HepG2 (cell line): ENCODE data around the gene INHBC. TPM values are rescaled to one million over a fixed set of nuclear protein-coding genes. Genes with fewer than 3 reads are reported as not detected.
A peak's percentile ranks its signal among the peaks of the same experiment; 100 is the strongest.

Experiments
- CCAR2 ChIP-seq: fragments of 200-400 bp; formaldehyde crosslinking; optimal IDR thresholded peaks from 2 replicates; pipeline ENCODE3; 2018; ENCODE audit warnings: low read depth, mild to moderate bottlenecking, low read length, moderate library complexity
- CREB1 ChIP-seq, 2 experiments: fragments of 450-650 bp in 1 of 2; IDR thresholded peaks; 2 replicates each; pipeline ENCODE4 v1.6.1; 2016 to 2017; ENCODE audit warnings: control low read depth in 1 of 2, mild to moderate bottlenecking in 1 of 2, missing compliant biosample characterization in 1 of 2, missing genetic modification characterization in 1 of 2
- DR1 ChIP-seq: sonication (generic); formaldehyde crosslinking; IDR thresholded peaks from 2 replicates; pipeline ENCODE4 v1.8.0; 2021; ENCODE audit warnings: mild to moderate bottlenecking, missing genetic modification reagents, inconsistent platforms
- FOXC1 ChIP-seq: sonication (generic); formaldehyde crosslinking; IDR thresholded peaks from 2 replicates; pipeline ENCODE4 v1.8.0; 2022; ENCODE audit warnings: mild to moderate bottlenecking, missing genetic modification reagents, borderline replicate concordance
- GTF3A ChIP-seq: sonication (generic); formaldehyde crosslinking; conservative IDR thresholded peaks from 2 replicates; pipeline ENCODE4 v1.4.0; 2020; ENCODE audit warnings: mild to moderate bottlenecking, missing genetic modification reagents
- HOXD1 ChIP-seq: sonication (generic); formaldehyde crosslinking; IDR thresholded peaks from 2 replicates; pipeline ENCODE4 v1.5.0; 2020; ENCODE audit warnings: missing genetic modification reagents
- KDM4B ChIP-seq: sonication (generic); formaldehyde crosslinking; IDR thresholded peaks from 2 replicates; pipeline ENCODE4 v1.4.0; 2020; ENCODE audit warnings: missing genetic modification reagents
- POGK ChIP-seq: sonication (generic); formaldehyde crosslinking; conservative IDR thresholded peaks from 2 replicates; pipeline ENCODE4 v1.8.0; 2022; ENCODE audit warnings: mild to moderate bottlenecking, moderate library complexity, missing genetic modification reagents
- RXRB ChIP-seq: IDR thresholded peaks from 2 replicates; pipeline ENCODE4 v1.6.1; 2016; ENCODE audit warnings: borderline replicate concordance, missing genetic modification reagents, missing compliant biosample characterization
- SALL1 ChIP-seq: sonication (generic); formaldehyde crosslinking; IDR thresholded peaks from 2 replicates; pipeline ENCODE4 v1.8.0; 2022; ENCODE audit warnings: mild to moderate bottlenecking, missing genetic modification reagents
- YEATS2 ChIP-seq: sonication (generic); formaldehyde crosslinking; IDR thresholded peaks from 2 replicates; pipeline ENCODE4 v1.4.0; 2020; ENCODE audit warnings: missing genetic modification reagents, borderline replicate concordance
- ZIK1 ChIP-seq: sonication (generic); formaldehyde crosslinking; IDR thresholded peaks from 2 replicates; pipeline ENCODE4 v1.5.0; 2020; ENCODE audit warnings: mild to moderate bottlenecking, low read depth, missing genetic modification reagents, borderline replicate concordance
- ZNF160 ChIP-seq: sonication (generic); formaldehyde crosslinking; IDR thresholded peaks from 2 replicates; pipeline ENCODE4 v1.8.0; 2022; ENCODE audit warnings: mild to moderate bottlenecking, inconsistent platforms, missing genetic modification reagents
- ZNF543 ChIP-seq: sonication (generic); formaldehyde crosslinking; IDR thresholded peaks from 2 replicates; pipeline ENCODE4 v1.4.0; 2020; ENCODE audit warnings: mild to moderate bottlenecking, missing genetic modification reagents
- ZNF547 ChIP-seq: sonication (generic); formaldehyde crosslinking; IDR thresholded peaks from 2 replicates; pipeline ENCODE4 v1.5.1; 2020; ENCODE audit warnings: mild to moderate bottlenecking, missing genetic modification reagents
- ZNF607 ChIP-seq: sonication (generic); formaldehyde crosslinking; IDR thresholded peaks from 2 replicates; pipeline ENCODE4 v1.5.1; 2020; ENCODE audit warnings: missing genetic modification reagents, mild to moderate bottlenecking, borderline replicate concordance
- ZNF720 ChIP-seq: sonication (generic); formaldehyde crosslinking; IDR thresholded peaks from 2 replicates; pipeline ENCODE4 v1.4.0; 2020; ENCODE audit warnings: missing genetic modification reagents
- ZSCAN22 ChIP-seq: sonication (generic); formaldehyde crosslinking; IDR thresholded peaks from 2 replicates; pipeline ENCODE4 v1.4.0; 2020; ENCODE audit warnings: mild to moderate bottlenecking, missing genetic modification reagents
- polyA plus RNA-seq, 8 experiments: library from polyadenylated mRNA; depleted of rRNA in 3 of 8; stranded (reverse) in 7 of 8; unstranded in 1 of 8; fragments of >200 nt; fragmentation: Illumina TruSeq in 4 of 8; extraction: Trizol in 4 of 8; gene quantifications; 2 replicates each; pipeline versions ENCODE4 v1.2.1 to v1.2.3, GENCODE V29; 2011 to 2016; ENCODE audit warnings: low read depth in 4 of 8, missing spikeins in 1 of 8, mixed read lengths in 1 of 8; ENCODE audit not compliant: insufficient read depth in 1 of 8
- total RNA-seq, 5 experiments: library from RNA; depleted of rRNA; stranded (reverse); fragments of >200 nt; fragmentation: Illumina TruSeq; extraction: Trizol; gene quantifications; 2 replicates each; pipeline ENCODE4 v1.2.3, GENCODE V29; 2016; ENCODE audit warnings: low read depth in 1 of 5
- TF ChIP-seq, protein P1 (sequence below): sonication (generic); formaldehyde crosslinking; IDR thresholded peaks from 2 replicates; pipeline ENCODE4 v1.4.0; 2020; ENCODE audit warnings: missing genetic modification reagents
- TF ChIP-seq, protein P2 (sequence below): sonication (generic); formaldehyde crosslinking; conservative IDR thresholded peaks from 2 replicates; pipeline ENCODE4 v1.4.0; 2020; ENCODE audit warnings: missing genetic modification reagents
- TF ChIP-seq, protein P3 (sequence below): sonication (generic); formaldehyde crosslinking; IDR thresholded peaks from 2 replicates; pipeline ENCODE4 v1.5.0; 2020; ENCODE audit warnings: missing genetic modification reagents
- TF ChIP-seq, protein P4 (sequence below): sonication (generic); formaldehyde crosslinking; IDR thresholded peaks from 2 replicates; pipeline ENCODE4 v1.5.1; 2020; ENCODE audit warnings: missing genetic modification reagents, mild to moderate bottlenecking, borderline replicate concordance

Gene INHBC
- total and polyA plus RNA-seq, 2 of the 13 experiments (the other 11 are each of a cell fraction or from before 2014, with no cell fraction given) = 1.8 to 13.8 TPM

DNA sequence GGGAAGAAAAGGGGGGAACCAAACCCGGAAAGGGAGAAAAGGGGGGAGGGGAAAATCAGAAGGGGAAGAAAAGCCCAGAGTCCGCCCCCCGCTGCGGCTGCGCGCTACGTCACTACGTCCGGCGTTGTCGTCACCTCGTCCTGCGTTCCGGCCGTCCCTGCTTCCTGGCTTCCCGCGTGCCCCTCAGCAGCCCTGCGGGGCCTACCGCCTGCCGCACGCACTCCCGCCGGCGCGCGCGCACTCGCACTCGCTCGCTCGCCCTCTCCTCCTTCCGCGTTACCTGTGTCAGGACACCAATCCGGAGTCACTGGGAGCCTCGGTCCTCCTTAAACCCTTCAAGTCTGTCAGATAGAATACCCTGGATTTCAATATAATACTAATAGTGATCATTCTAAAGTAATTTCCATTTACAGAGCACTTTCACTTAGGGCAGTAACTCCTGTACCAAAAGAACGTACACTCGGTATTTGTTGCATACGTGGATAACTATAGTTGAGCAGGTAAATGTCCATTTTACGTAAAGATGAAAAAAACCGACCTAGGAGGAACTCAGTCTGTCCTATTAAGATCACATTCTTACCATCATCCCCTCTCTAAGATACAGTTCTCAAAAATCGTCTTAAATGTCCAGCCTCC is 3.5 kb upstream of the INHBC start, which contains the start of gene R3HDM2 (continued):
- TF ChIP-seq, protein P1, sequence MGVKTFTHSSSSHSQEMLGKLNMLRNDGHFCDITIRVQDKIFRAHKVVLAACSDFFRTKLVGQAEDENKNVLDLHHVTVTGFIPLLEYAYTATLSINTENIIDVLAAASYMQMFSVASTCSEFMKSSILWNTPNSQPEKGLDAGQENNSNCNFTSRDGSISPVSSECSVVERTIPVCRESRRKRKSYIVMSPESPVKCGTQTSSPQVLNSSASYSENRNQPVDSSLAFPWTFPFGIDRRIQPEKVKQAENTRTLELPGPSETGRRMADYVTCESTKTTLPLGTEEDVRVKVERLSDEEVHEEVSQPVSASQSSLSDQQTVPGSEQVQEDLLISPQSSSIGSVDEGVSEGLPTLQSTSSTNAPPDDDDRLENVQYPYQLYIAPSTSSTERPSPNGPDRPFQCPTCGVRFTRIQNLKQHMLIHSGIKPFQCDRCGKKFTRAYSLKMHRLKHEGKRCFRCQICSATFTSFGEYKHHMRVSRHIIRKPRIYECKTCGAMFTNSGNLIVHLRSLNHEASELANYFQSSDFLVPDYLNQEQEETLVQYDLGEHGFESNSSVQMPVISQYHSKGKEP (CRISPR knock-in tag) = no peak
- 0 out of 2 replicates have a peak, but pooled peaks have one; percentile 59 for TF ChIP-seq ZNF160
- no peak for TF ChIP-seq ZNF543
- TF ChIP-seq ZNF607 (CRISPR knock-in tag) = peak; percentile 60; the same call in 1 of the 2 replicates
- TF ChIP-seq RXRB = peak; percentile 44
- TF ChIP-seq, protein P2, sequence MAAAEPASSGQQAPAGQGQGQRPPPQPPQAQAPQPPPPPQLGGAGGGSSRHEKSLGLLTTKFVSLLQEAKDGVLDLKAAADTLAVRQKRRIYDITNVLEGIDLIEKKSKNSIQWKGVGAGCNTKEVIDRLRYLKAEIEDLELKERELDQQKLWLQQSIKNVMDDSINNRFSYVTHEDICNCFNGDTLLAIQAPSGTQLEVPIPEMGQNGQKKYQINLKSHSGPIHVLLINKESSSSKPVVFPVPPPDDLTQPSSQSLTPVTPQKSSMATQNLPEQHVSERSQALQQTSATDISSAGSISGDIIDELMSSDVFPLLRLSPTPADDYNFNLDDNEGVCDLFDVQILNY (CRISPR knock-in tag) = peak; percentile 67
- 0 out of 2 replicates have a peak, but pooled peaks have one; percentile 61 for TF ChIP-seq ZNF547 (CRISPR knock-in tag)
- TF ChIP-seq POGK (CRISPR knock-in tag) = peak; percentile 80; the same call in 1 of the 2 replicates
- no peak for TF ChIP-seq ZSCAN22 (CRISPR knock-in tag)
- TF ChIP-seq GTF3A (CRISPR knock-in tag) = no peak
- peak; percentile 89; the same call in 1 of the 2 replicates for TF ChIP-seq ZIK1 (CRISPR knock-in tag)
- TF ChIP-seq KDM4B = no peak
- TF ChIP-seq CREB1 (IDR thresholded peaks at IDR 0.05) = peak; percentile 96
- peak; percentile 79 for TF ChIP-seq CREB1 (CRISPR knock-in tag; IDR thresholded peaks at IDR 0.05)
- peak; percentile 85 for TF ChIP-seq YEATS2 (CRISPR knock-in tag)
- peak; percentile 74 for TF ChIP-seq DR1 (CRISPR knock-in tag)
- TF ChIP-seq, protein P3, sequence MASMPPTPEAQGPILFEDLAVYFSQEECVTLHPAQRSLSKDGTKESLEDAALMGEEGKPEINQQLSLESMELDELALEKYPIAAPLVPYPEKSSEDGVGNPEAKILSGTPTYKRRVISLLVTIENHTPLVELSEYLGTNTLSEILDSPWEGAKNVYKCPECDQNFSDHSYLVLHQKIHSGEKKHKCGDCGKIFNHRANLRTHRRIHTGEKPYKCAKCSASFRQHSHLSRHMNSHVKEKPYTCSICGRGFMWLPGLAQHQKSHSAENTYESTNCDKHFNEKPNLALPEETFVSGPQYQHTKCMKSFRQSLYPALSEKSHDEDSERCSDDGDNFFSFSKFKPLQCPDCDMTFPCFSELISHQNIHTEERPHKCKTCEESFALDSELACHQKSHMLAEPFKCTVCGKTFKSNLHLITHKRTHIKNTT = no peak
- no peak for TF ChIP-seq ZNF720 (CRISPR knock-in tag)
- peak; percentile 80 for TF ChIP-seq HOXD1 (CRISPR knock-in tag)
- TF ChIP-seq SALL1 (CRISPR knock-in tag) = peak; percentile 88
- TF ChIP-seq, protein P4, sequence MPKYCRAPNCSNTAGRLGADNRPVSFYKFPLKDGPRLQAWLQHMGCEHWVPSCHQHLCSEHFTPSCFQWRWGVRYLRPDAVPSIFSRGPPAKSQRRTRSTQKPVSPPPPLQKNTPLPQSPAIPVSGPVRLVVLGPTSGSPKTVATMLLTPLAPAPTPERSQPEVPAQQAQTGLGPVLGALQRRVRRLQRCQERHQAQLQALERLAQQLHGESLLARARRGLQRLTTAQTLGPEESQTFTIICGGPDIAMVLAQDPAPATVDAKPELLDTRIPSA (CRISPR knock-in tag) = no peak
- TF ChIP-seq CCAR2 = no peak
- peak; percentile 73; the same call in 1 of the 2 replicates for TF ChIP-seq FOXC1 (CRISPR knock-in tag)
